Brain microvascular endothelial cell (primary cell): ENCODE results near the gene UBE2S.
"Not testable (repeated sequence)": the region's sequence is repeated elsewhere in the genome, so short reads cannot be mapped to it uniquely, and the experiment has no call there.

Experiments used
- DNase-seq: peaks from one replicate; pipeline ENCODE4 v3.0.0-alpha.2; 2020
- H3K27ac ChIP-seq: fragments of 250-450 bp; sonication (Bioruptor Pico); 2 replicates; pipeline ENCODE4 v1.5.1; 2020; ENCODE audit warnings: mild to moderate bottlenecking, moderate library complexity
- H3K27me3 ChIP-seq: fragments of 250-450 bp; sonication (Bioruptor Pico); replicated peaks from 2 replicates; pipeline ENCODE4 v1.5.1; 2020; ENCODE audit warnings: mild to moderate bottlenecking
- H3K36me3 ChIP-seq: fragments of 250-450 bp; sonication (Bioruptor Pico); replicated peaks from 2 replicates; pipeline ENCODE4 v1.5.1; 2020; ENCODE audit warnings: mild to moderate bottlenecking
- H3K4me3 ChIP-seq: 2 replicates; pipeline ENCODE4 v1.5.1; 2011; ENCODE audit warnings: low read depth, mild to moderate bottlenecking, control low read depth, low read length, moderate library complexity
- CTCF ChIP-seq: IDR thresholded peaks from 2 replicates; pipeline ENCODE4 v1.5.1; 2011; ENCODE audit warnings: low read depth, mild to moderate bottlenecking, moderate library complexity, low read length, control low read depth, inconsistent platforms; ENCODE audit errors: missing control alignments
- in situ Hi-C: cut with HindIII; loops from 2 replicates; pipeline ENCODE4 v1.10.0; 2017; ENCODE audit warnings: low sequenced_read_pairs, low pct_ligation_motif_present

Gene UBE2S

GRCh38 chr19:55424518-55424917 is 16.9 kb upstream of the UBE2S start:
- DNase-seq: no peak
- Histone ChIP-seq H3K36me3 (no peaks in the 10 kb centered on the region), H3K27ac (no peak overlapping the region), H3K27me3 (no peaks in the 10 kb centered on the region), H3K4me3 (no peak overlapping the region)
- TF ChIP-seq CTCF: no peak
- in situ Hi-C loops: no loop called here

- no peak overlapping the region for H3K4me3 ChIP-seq
- in situ Hi-C loops: no loop called here
- no peaks in the 10 kb centered on the region for H3K27me3 ChIP-seq
- no peak for TF ChIP-seq CTCF
- no peak overlapping the region for H3K27ac ChIP-seq
- DNase-seq: no peak
- H3K36me3 ChIP-seq: no peaks in the 10 kb centered on the region
These were observed 15.8 kb upstream of the UBE2S start for GRCh38 chr19:55423225-55424005.

GRCh38 chr19:55421281-55421680 is 13.7 kb upstream of the UBE2S start:
- H3K27me3 ChIP-seq, H3K27ac ChIP-seq, H3K36me3 ChIP-seq, in situ Hi-C loops, DNase-seq, H3K4me3 ChIP-seq: not testable (repeated sequence)

- no peak overlapping the region for H3K4me3 ChIP-seq
- no peaks in the 10 kb centered on the region for H3K27me3 ChIP-seq
- in situ Hi-C loops: no loop called here
- no peaks in the 10 kb centered on the region for H3K36me3 ChIP-seq
- H3K27ac ChIP-seq: no peak overlapping the region
- no peak for TF ChIP-seq CTCF
- DNase-seq: no peak
These were observed 12.1 kb upstream of the UBE2S start for GRCh38 chr19:55419624-55420236.

GRCh38 chr19:55419103-55419502 is 11.5 kb upstream of the UBE2S start:
- H3K27me3 ChIP-seq: no peaks in the 10 kb centered on the region
- in situ Hi-C loops: no loop called here
- no peak overlapping the region for H3K27ac ChIP-seq
- H3K4me3 ChIP-seq: no peak overlapping the region
- no peak for DNase-seq
- TF ChIP-seq CTCF: no peak
- H3K36me3 ChIP-seq: no peaks in the 10 kb centered on the region

GRCh38 chr19:55418185-55418584 is 10.6 kb upstream of the UBE2S start:
- H3K36me3 ChIP-seq: no peaks in the 10 kb centered on the region
- in situ Hi-C loops: no loop called here
- H3K27ac ChIP-seq: no peak overlapping the region
- DNase-seq: peak; percentile 80
- H3K27me3 ChIP-seq: no peaks in the 10 kb centered on the region
- peak; percentile 81 for TF ChIP-seq CTCF
- no peak overlapping the region for H3K4me3 ChIP-seq
